Coronary artery (tissue), 2 donors: ENCODE results near the gene RAB29.

Experiments
- DNase-seq: peaks from one replicate; pipeline ENCODE4 v3.0.0-alpha.2; 2017; ENCODE audit warnings: low spot score
- H3K27ac ChIP-seq, 2 donors: fragments of 200-600 bp; sonication (generic); one replicate each; pipeline ENCODE4 v1.5.1; 2016 to 2019
- H3K4me3 ChIP-seq: fragments of 200-600 bp; sonication (generic); 2 replicates; pipeline ENCODE4 v1.5.1; 2016; ENCODE audit warnings: mild to moderate bottlenecking, moderate library complexity
- TF ChIP-seq, protein P1 (sequence below): fragments of 200-600 bp; sonication (generic); IDR thresholded peaks from one replicate; pipeline ENCODE4 v1.5.1; 2019; ENCODE audit warnings: antibody characterized with exemption

RAB29 gene

DNA sequence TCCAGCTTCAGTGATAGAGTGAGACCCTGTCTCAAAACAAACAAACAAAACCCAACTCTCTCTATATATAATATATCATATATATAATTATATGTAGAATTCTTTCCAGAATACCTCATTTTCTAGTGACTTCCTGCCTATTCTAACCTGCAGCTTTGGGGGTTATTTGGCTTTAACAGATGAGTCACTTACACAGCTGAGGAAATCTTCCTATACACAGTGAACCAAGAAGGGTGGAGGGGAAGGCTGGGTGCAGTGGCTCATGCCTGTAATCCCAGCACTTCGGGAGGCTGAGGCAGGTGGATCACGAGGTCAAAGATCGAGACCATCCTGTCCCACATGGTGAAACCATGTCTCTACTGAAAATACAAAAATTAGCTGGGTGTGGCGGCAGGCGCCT lies 9.2 kb downstream of the RAB29 start:
- Histone ChIP-seq H3K27ac (no peak overlapping the region), H3K4me3 (no peak overlapping the region)
- DNase-seq, result no peak
- TF ChIP-seq, protein P1, sequence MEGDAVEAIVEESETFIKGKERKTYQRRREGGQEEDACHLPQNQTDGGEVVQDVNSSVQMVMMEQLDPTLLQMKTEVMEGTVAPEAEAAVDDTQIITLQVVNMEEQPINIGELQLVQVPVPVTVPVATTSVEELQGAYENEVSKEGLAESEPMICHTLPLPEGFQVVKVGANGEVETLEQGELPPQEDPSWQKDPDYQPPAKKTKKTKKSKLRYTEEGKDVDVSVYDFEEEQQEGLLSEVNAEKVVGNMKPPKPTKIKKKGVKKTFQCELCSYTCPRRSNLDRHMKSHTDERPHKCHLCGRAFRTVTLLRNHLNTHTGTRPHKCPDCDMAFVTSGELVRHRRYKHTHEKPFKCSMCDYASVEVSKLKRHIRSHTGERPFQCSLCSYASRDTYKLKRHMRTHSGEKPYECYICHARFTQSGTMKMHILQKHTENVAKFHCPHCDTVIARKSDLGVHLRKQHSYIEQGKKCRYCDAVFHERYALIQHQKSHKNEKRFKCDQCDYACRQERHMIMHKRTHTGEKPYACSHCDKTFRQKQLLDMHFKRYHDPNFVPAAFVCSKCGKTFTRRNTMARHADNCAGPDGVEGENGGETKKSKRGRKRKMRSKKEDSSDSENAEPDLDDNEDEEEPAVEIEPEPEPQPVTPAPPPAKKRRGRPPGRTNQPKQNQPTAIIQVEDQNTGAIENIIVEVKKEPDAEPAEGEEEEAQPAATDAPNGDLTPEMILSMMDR, result no peak

DNA sequence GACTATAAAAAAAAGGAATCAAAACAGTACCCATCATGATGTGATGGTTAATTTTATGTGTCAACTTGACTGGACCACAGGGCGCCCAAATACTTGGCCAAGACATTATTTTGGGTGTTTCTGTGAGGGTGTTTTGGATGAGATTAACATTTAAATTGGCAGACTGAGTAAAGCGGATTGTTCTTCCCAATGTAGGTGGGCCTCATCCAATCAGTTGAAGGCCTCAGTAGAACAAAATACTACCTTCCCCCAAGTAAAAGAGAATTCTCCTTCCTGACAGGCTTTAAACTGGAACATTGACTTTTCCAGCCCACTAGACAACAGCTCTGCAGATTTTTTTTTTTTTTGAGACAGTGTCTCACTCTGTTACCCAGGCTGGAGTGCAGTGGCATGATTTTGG lies 10.7 kb downstream of the RAB29 start:
- H3K4me3 ChIP-seq, result no peak overlapping the region
- TF ChIP-seq, protein P1, result no peak
- no peak overlapping the region for H3K27ac ChIP-seq
- DNase-seq, result no peak

DNA sequence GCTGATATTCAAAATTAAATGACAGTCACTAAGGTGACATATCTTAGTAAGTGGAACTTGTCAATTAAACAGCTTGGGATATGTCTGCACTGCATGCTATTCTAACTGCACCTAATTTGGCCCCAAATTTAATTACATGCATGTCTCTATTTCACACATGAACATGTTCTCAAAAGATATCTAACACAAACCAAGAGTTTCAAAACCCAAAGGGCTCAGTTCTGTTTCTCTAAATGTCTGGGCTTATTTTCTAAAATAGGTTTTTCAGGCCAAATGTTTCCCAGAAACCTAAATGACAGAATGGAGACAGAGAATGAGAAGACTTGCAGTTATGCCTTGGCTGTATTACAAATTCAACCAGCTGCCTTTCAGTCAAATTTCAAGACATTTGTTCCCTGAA lies 11.3 kb downstream of the RAB29 start:
- no peak overlapping the region for H3K27ac ChIP-seq
- no peak overlapping the region for H3K4me3 ChIP-seq
- TF ChIP-seq, protein P1, result no peak
- DNase-seq, result no peak

DNA sequence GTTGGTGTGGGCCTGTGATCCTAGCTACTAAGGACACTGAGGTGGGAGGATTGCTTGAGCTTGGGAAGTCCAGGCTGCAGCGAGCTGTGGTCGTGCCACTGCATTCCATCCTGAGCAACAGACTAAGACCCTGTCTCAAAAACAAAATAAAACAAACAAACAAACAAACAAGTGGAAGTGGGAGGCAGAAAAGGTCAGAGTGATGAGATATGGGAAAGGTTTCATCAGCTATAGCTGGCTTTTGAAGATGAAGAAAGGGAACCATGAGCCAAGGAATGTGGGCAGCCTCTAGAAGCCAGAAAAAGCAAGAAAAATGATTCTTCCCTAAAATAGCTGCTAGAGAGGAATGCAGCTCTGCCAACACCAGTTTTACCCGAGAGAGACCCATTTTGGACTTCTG lies 14.7 kb downstream of the RAB29 start:
- TF ChIP-seq, protein P1, result no peak
- H3K27ac ChIP-seq, result no peak overlapping the region
- no peak for DNase-seq
- H3K4me3 ChIP-seq, result no peak overlapping the region

DNA sequence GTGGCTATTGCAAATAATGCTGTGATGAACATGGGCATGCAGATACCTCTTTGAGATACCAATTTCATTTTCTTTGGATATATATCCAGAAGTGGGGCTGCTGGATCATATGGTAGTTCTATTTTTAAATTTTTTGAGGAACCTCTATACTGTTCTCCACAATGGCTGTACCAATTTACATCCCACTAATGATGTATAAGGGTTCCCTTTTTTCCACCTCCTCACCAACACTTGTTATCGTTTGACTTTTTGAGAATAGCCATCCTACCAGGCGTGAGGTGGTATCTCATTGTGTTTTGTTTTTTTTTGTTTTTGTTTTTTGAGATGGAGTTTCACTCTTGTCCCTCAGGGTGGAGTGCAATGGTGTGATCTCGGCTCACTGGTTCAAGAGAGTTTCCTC lies 18.7 kb downstream of the RAB29 start:
- DNase-seq, result no peak
- no peak overlapping the region for H3K27ac ChIP-seq
- TF ChIP-seq, protein P1, result no peak
- no peak overlapping the region for H3K4me3 ChIP-seq

DNA sequence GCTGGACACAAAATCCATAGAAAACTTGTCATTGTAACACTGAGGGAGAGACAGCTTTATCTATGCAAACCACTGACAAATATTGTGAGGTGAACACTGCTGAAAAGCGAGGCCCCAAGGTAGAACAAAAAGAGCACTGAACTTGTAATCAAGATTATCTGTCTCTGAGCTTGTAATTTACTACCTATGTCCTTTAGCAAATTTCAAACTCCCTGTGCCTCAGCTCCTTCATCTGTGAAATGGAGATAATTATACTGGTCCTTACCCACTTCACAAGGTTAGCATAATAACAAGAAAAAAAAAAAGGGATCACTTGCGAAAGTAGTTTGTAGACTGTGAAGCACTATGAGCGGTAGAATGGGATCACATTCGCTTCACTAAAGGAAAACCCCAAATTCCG lies 20.4 kb downstream of the RAB29 start:
- no peak for DNase-seq
- TF ChIP-seq, protein P1, result no peak
- Histone ChIP-seq H3K4me3 (no peak overlapping the region), H3K27ac (no peak overlapping the region)

DNA sequence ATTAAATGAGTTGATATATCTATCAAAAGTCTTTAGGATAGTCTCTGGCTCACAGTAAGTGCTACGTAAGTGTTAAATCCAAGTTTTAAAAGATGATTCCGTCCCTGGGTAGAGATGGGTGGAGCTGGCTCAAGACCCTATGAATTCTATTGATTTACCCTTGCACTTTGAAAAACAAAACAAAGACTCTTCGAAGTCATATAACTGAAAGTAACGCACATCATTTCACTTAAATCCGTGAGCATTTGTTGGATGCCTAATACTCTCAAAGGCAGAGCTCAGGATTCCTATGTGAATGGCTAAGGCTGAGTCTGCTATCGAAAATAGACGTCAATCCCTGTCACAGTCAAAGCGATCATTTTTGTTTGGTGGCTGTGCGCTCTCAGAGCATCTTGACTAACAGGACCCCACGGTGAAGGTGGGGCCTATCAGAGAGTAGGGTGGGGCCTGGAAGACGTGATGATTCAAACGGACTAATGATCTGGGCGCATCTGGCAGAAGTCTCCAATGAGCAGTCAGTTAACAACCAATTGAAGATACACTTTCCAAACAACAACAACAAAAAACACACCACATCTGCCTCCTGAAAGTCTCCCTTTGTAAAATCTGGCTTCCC lies 24.1 kb downstream of the RAB29 start:
- no peak for DNase-seq
- Histone ChIP-seq H3K4me3 (no peak overlapping the region), H3K27ac (no peak overlapping the region)
- TF ChIP-seq, protein P1, result no peak
